ENCODE results near the gene GPR39.

DNA sequence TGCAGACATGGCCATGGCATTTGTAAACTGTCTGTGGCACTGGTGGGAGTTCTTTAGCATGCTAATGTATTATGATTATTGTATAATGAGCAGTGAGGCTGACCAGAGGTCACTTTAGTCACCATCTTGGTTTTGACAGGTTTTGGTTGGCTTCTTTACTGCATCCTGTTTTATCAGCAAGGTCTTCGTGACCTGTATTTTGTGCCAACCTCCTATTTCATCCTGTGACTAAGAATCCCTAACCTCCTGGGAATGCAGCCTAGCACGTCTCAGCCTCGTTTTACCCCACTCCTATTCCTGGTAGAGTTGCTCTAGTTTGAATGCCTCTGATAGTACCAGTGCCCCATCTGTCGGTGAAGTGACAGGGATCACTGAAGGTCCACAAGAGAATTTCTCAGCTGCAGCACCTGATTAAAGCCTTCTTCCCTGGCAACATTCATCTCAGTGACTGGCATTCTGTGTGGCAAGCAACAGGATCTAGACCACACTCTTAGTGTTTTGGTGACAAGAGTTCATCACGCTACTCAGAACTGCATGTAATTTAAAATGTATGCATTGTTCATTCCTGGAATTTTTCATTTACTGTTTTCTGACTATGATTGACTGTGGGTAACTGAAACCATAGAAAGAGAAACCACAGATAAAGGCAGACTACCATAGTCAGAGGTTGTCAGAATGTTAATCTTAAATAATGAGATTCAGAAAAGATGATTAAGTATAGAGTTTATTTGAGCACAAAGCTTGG is 43.0 kb upstream of the GPR39 start:
- no peak for TF ChIP-seq POLR2A (IDR thresholded peaks at IDR 0.05)
- TF ChIP-seq CTCF (IDR thresholded peaks at IDR 0.05 in 4 of 5, conservative IDR thresholded peaks at IDR 0.05 in 1 of 5) = no peak

Measured in gastrocnemius medialis (tissue), 4 donors.